ENCODE results near the gene MIEF1. TPM values are rescaled to one million over a fixed set of nuclear protein-coding genes. Genes with fewer than 3 reads are reported as not detected.

Gene MIEF1
- total and polyA plus RNA-seq, 2 donors (not counting 1 experiment from before 2014, with no cell fraction given): 9.8 to 37.2 TPM

- Mint-ChIP-seq H3K9me3 (ENCODE audit: insufficient read depth) (no peaks in the 10 kb centered on the region), H3K27ac (peak overlapping the region; percentile 93), H3K4me1 (peaks cover 83% of the 10 kb centered on the region), H3K4me3 (peak overlapping the region; percentile 83), H3K27me3 (no peaks in the 10 kb centered on the region)
- ATAC-seq (ENCODE audit: low read depth) (no peak), DNase-seq (no peak)
- Histone ChIP-seq H3K4me1 (ENCODE audit: control insufficient read depth in 2 of 2, insufficient read depth in 2 of 2, low read length in 2 of 2) (peaks cover 58 to 80% of the 10 kb centered on the region in 2 donors), H2AFZ (ENCODE audit: insufficient read depth, low read depth, low read length, poor library complexity, severe bottlenecking) (no peak overlapping the region), H3K27ac (ENCODE audit: low read length in 2 of 2) (peak overlapping the region; percentile 83 to 85), H3K4me2 (replicated peaks; ENCODE audit: low read depth, low read length, poor library complexity, severe bottlenecking) (peak overlapping the region; percentile 74), H3K4me3 (ENCODE audit: control extremely low read depth in 1 of 5, extremely low read depth in 1 of 5, insufficient read depth in 1 of 5, low read depth in 2 of 5, low read length in 4 of 5) (peak overlapping the region in 2 of 5 experiments; percentile 14 to 42), H3K36me3 (replicated peaks in 1 of 2; ENCODE audit: control extremely low read depth in 1 of 2, control insufficient read depth in 1 of 2, extremely low read depth in 1 of 2, insufficient read depth in 2 of 2, low read length in 1 of 2) (peaks cover 0 to 54% of the 10 kb centered on the region in 2 experiments), H3K79me2 (ENCODE audit: control insufficient read depth, insufficient read depth, low read length) (peaks cover 77% of the 10 kb centered on the region), H4K20me1 (ENCODE audit: control insufficient read depth, insufficient read depth, low read length, poor library complexity, severe bottlenecking) (peaks cover 68% of the 10 kb centered on the region), H3K9ac (ENCODE audit: low read length) (peak overlapping the region; percentile 42), H3K27me3 (replicated peaks in 1 of 4; ENCODE audit: control extremely low read depth in 1 of 4, control insufficient read depth in 3 of 4, insufficient read depth in 4 of 4, low read length in 3 of 4) (no peaks in the 10 kb centered on the region), H3K9me3 (ENCODE audit: control extremely low read depth in 1 of 3, control insufficient read depth in 2 of 3, insufficient read depth in 1 of 3, low read length in 2 of 3) (peaks cover 0 to 7% (median 0%) of the 10 kb centered on the region in 3 donors)
- WGBS (ENCODE audit: insufficient coverage): 77% methylated on average over 7 of the region's 12 CpGs
- intact Hi-C loops (cut with micrococcal nuclease): loop anchor here (2.0 to 10.0 kb wide), 2 partner anchors 129 to 653 kb away; partner anchors contain the start of genes CBX6 and TAB1
- ChIA-PET POLR2A (interaction anchor here (0.6 to 6.3 kb wide), 9 partner anchors 8 to 329 kb away, joined by 3 to 57 read pairs (median 6); partner anchors contain the start of genes ATF4, MIEF1, RPL3 and TAB1), CTCF (interaction anchor here (0.6 to 13.4 kb wide), 30 partner anchors 7 to 817 kb away, joined by 3 to 328 read pairs (median 8); partner anchors contain the start of genes ATF4, MIEF1, RPL3 and TAB1)
- TF ChIP-seq CTCF (IDR thresholded peaks at IDR 0.05) (no peak), EZH2 (IDR thresholded peaks at IDR 0.05; ENCODE audit: borderline replicate concordance, insufficient read depth, low read depth, low read length, poor library complexity, severe bottlenecking) (no peak)
Observed at GRCh38 chr22:39528080-39528661, 26.1 kb downstream of the MIEF1 start.

Data from B cell (primary cell).